Right atrium auricular region (tissue), 2 donors: ENCODE results near the gene SLC6A12. TPM values are rescaled to one million over a fixed set of nuclear protein-coding genes. Genes with fewer than 3 reads are reported as not detected.

Source experiments
- DNase-seq: peaks from one replicate; pipeline ENCODE4 v3.0.0-alpha.2; 2019; ENCODE audit warnings: low spot score
- H3K27ac ChIP-seq, 2 donors: fragments of 200-600 bp; sonication (generic); 1 replicate in 1 of 2; 2 replicates in 1 of 2; pipeline ENCODE4 v1.5.1; 2016 to 2019
- H3K27me3 ChIP-seq, 2 donors: fragments of 200-600 bp; sonication (generic); one replicate each; pipeline versions ENCODE4 v1.5.1 to v1.6.0; 2017 to 2019
- H3K36me3 ChIP-seq: fragments of 200-600 bp; sonication (generic); one replicate; pipeline ENCODE4 v1.5.1; 2016
- H3K4me1 ChIP-seq, 2 donors: fragments of 200-600 bp; sonication (generic); one replicate each; pipeline versions ENCODE4 v1.5.1 to v1.6.0; 2017 to 2019
- H3K4me3 ChIP-seq, 2 donors: fragments of 200-600 bp; sonication (generic); 1 replicate in 1 of 2; 2 replicates in 1 of 2; pipeline ENCODE4 v1.5.1; 2017 to 2019; ENCODE audit warnings: mild to moderate bottlenecking in 1 of 2, moderate library complexity in 1 of 2
- H3K9me3 ChIP-seq, 2 donors: fragments of 200-600 bp; sonication (generic); one replicate each; pipeline ENCODE4 v1.5.1; 2019
- total RNA-seq, 2 donors: library from RNA; depleted of rRNA; stranded (reverse); fragments of >200 nt; gene quantifications; one replicate each; pipeline ENCODE4 v1.1.0, GENCODE V29; 2016
- TF ChIP-seq, protein P1 (sequence below), 2 donors: fragments of 200-600 bp; sonication (generic); IDR thresholded peaks; one replicate each; pipeline ENCODE4 v1.5.1; 2019; ENCODE audit warnings: antibody characterized with exemption in 2 of 2

Gene SLC6A12
- total RNA-seq, 2 donors from 2014 or later: 1.1 TPM; not detected in 1

- TF ChIP-seq, protein P1, sequence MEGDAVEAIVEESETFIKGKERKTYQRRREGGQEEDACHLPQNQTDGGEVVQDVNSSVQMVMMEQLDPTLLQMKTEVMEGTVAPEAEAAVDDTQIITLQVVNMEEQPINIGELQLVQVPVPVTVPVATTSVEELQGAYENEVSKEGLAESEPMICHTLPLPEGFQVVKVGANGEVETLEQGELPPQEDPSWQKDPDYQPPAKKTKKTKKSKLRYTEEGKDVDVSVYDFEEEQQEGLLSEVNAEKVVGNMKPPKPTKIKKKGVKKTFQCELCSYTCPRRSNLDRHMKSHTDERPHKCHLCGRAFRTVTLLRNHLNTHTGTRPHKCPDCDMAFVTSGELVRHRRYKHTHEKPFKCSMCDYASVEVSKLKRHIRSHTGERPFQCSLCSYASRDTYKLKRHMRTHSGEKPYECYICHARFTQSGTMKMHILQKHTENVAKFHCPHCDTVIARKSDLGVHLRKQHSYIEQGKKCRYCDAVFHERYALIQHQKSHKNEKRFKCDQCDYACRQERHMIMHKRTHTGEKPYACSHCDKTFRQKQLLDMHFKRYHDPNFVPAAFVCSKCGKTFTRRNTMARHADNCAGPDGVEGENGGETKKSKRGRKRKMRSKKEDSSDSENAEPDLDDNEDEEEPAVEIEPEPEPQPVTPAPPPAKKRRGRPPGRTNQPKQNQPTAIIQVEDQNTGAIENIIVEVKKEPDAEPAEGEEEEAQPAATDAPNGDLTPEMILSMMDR (IDR thresholded peaks at IDR 0.05): no peak
- no peak for DNase-seq
- H3K27me3 ChIP-seq: no peaks in the 10 kb centered on the region
- no peaks in the 10 kb centered on the region for H3K4me1 ChIP-seq
- H3K4me3 ChIP-seq: no peak overlapping the region
- H3K27ac ChIP-seq: no peak overlapping the region
- no peaks in the 10 kb centered on the region for H3K36me3 ChIP-seq
- no peaks in the 10 kb centered on the region for H3K9me3 ChIP-seq
Observed at GRCh38 chr12:197911-198695, 15.9 kb downstream of the SLC6A12 start.

GRCh38 chr12:197347-197746 lies 16.6 kb downstream of the SLC6A12 start:
- TF ChIP-seq, protein P1 (IDR thresholded peaks at IDR 0.05): no peak
- Histone ChIP-seq H3K27ac (no peak overlapping the region), H3K9me3 (no peaks in the 10 kb centered on the region), H3K36me3 (no peaks in the 10 kb centered on the region), H3K4me1 (no peaks in the 10 kb centered on the region), H3K4me3 (no peak overlapping the region), H3K27me3 (no peaks in the 10 kb centered on the region)
- DNase-seq: no peak

DNA sequence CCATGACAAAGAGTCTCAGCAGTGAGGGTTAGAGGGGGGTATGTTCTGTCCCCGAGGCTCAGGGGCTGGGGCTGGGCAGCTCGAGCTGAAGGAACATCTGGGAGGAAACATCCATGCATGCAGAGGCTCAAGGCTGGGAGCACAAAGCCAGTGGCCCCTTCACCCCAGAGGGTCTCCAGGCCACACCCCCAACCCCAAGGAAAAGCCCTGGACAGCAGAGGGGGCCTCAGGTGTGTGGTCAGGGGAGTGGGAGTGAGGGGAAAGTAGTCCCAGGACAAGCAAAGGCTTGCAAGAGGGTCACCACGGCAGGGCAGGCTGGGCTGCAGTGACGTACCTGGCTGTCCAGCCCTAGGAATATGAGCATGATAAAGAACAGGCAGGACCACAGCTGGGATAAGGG lies 17.5 kb downstream of the SLC6A12 start:
- Histone ChIP-seq H3K4me3 (no peak overlapping the region), H3K27ac (no peak overlapping the region), H3K27me3 (no peaks in the 10 kb centered on the region), H3K36me3 (no peaks in the 10 kb centered on the region), H3K4me1 (no peaks in the 10 kb centered on the region), H3K9me3 (no peaks in the 10 kb centered on the region)
- TF ChIP-seq, protein P1 (IDR thresholded peaks at IDR 0.05): no peak
- DNase-seq: no peak

DNA sequence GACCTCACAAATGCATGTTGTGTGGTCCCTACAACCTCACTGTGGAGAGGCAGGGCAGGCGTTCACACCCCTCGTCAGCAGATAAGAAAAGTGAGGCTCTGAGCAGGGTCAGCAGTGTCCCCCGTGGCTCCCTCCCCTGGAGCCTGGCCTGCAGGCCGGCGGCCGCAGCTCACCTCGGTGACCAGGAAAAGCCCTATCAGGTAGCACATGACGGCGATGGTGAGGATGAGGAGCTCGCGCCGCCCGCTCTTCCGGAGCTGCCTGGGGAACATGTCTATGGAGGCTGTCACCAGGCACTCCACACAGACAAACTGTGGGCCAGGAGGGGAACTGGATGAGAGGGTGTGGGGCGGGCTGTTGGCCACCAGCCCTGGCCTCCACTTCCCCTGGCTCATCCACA lies 18.0 kb downstream of the SLC6A12 start:
- H3K27me3 ChIP-seq: no peaks in the 10 kb centered on the region

GRCh38 chr12:195156-195555 lies 18.8 kb downstream of the SLC6A12 start:
- no peaks in the 10 kb centered on the region for H3K27me3 ChIP-seq
- H3K9me3 ChIP-seq: no peaks in the 10 kb centered on the region
- DNase-seq: no peak
- no peaks in the 10 kb centered on the region for H3K4me1 ChIP-seq
- H3K4me3 ChIP-seq: no peak overlapping the region
- TF ChIP-seq, protein P1 (IDR thresholded peaks at IDR 0.05): no peak
- H3K36me3 ChIP-seq: no peaks in the 10 kb centered on the region
- no peak overlapping the region for H3K27ac ChIP-seq

More for the DNA sequence above, 18.0 kb downstream of the SLC6A12 start:
- DNase-seq: no peak
- TF ChIP-seq, protein P1 (IDR thresholded peaks at IDR 0.05): no peak
- Histone ChIP-seq H3K4me3 (no peak overlapping the region), H3K36me3 (no peaks in the 10 kb centered on the region), H3K9me3 (no peaks in the 10 kb centered on the region), H3K4me1 (no peaks in the 10 kb centered on the region), H3K27ac (no peak overlapping the region)

DNA sequence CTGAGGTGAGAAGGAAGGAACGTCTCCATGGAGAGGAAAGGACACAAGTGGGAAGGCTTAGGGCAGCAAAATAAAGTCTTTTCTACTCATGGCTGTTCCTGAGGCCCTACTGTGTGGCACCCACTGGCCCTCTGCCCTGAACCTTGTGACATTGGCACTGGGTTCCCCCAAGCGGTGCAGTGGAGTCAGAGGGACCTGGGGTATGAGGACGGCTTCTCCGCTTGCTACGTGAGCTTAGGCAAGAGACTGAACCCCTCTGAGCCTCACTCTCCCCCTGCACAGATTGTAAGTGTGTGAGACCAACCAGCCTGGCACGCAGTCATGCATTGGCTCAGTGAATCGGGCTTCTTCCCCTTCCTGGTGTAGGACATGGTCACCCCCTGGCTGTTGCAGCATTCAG lies 19.7 kb downstream of the SLC6A12 start:
- Histone ChIP-seq H3K27me3 (no peaks in the 10 kb centered on the region), H3K4me1 (peaks cover 0 to 4% of the 10 kb centered on the region in 2 donors), H3K27ac (no peak overlapping the region), H3K9me3 (no peaks in the 10 kb centered on the region), H3K4me3 (no peak overlapping the region), H3K36me3 (no peaks in the 10 kb centered on the region)
- TF ChIP-seq, protein P1 (IDR thresholded peaks at IDR 0.05): no peak
- no peak for DNase-seq
